SK-N-SH treated with all-trans-retinoic acid at 6 μM for 48 hours (cell line): ENCODE results near the gene SRMS.

ENCODE experiments used
- ATAC-seq: fragments of 200-7000 bp; cut with Tn5 transposase; 3 replicates; pipeline ENCODE4 v1.9.1; 2020; ENCODE audit warnings: mild to moderate bottlenecking, moderate library complexity
- ARNTL ChIP-seq: fragments of 450-650 bp; formaldehyde crosslinking; IDR thresholded peaks from 2 replicates; pipeline ENCODE4 v1.5.0; 2020; ENCODE audit warnings: low read depth, mild to moderate bottlenecking, moderate library complexity, borderline replicate concordance
- BACH2 ChIP-seq: fragments of 250-450 bp; sonication (Bioruptor Pico); IDR thresholded peaks from 2 replicates; pipeline ENCODE4 v1.9.0; 2021; ENCODE audit warnings: mild to moderate bottlenecking, borderline replicate concordance
- ESRRG ChIP-seq: fragments of 250-450 bp; sonication (Bioruptor Pico); IDR thresholded peaks from 2 replicates; pipeline ENCODE4 v1.6.1; 2021; ENCODE audit warnings: mild to moderate bottlenecking
- GLIS3 ChIP-seq: fragments of 250-450 bp; sonication (Bioruptor Pico); IDR thresholded peaks from 2 replicates; pipeline ENCODE4 v1.5.0; 2020; ENCODE audit warnings: mild to moderate bottlenecking, moderate library complexity
- ISL1 ChIP-seq: fragments of 250-450 bp; sonication (Bioruptor Pico); IDR thresholded peaks from 2 replicates; pipeline ENCODE4 v2.1.2; 2022; ENCODE audit warnings: mild to moderate bottlenecking, moderate library complexity
- OSR1 ChIP-seq: fragments of 250-450 bp; sonication (Bioruptor Pico); IDR thresholded peaks from 2 replicates; pipeline ENCODE4 v1.8.0; 2022; ENCODE audit warnings: moderate library complexity, mild to moderate bottlenecking, inconsistent platforms
- PATZ1 ChIP-seq: fragments of 250-450 bp; sonication (Bioruptor Pico); IDR thresholded peaks from 2 replicates; pipeline ENCODE4 v1.8.0; 2020; ENCODE audit warnings: mild to moderate bottlenecking, moderate library complexity, borderline replicate concordance
- POU6F1 ChIP-seq: fragments of 250-450 bp; sonication (Bioruptor Pico); IDR thresholded peaks from 2 replicates; pipeline ENCODE4 v1.8.0; 2021; ENCODE audit warnings: low read depth, mild to moderate bottlenecking, moderate library complexity, borderline replicate concordance
- PPARA ChIP-seq: fragments of 250-450 bp; sonication (Bioruptor Pico); IDR thresholded peaks from 2 replicates; pipeline ENCODE4 v1.5.0; 2020; ENCODE audit warnings: mild to moderate bottlenecking, borderline replicate concordance
- RARB ChIP-seq: fragments of 250-450 bp; sonication (Bioruptor Pico); IDR thresholded peaks from 2 replicates; pipeline ENCODE4 v1.8.0; 2021; ENCODE audit warnings: mild to moderate bottlenecking, moderate library complexity
- SNAI2 ChIP-seq: fragments of 250-450 bp; sonication (Bioruptor Pico); IDR thresholded peaks from 2 replicates; pipeline ENCODE4 v1.5.0; 2020; ENCODE audit warnings: mild to moderate bottlenecking, moderate library complexity
- TCF4 ChIP-seq: fragments of 250-450 bp; sonication (Bioruptor Pico); IDR thresholded peaks from 2 replicates; pipeline ENCODE4 v1.8.0; 2021; ENCODE audit warnings: mild to moderate bottlenecking, moderate library complexity, borderline replicate concordance
- TOX ChIP-seq: fragments of 250-450 bp; sonication (Bioruptor Pico); IDR thresholded peaks from 2 replicates; pipeline ENCODE4 v1.8.0; 2021; ENCODE audit warnings: mild to moderate bottlenecking, moderate library complexity, borderline replicate concordance
- TSHZ2 ChIP-seq: fragments of 250-450 bp; sonication (Bioruptor Pico); IDR thresholded peaks from 2 replicates; pipeline ENCODE4 v1.5.0; 2020; ENCODE audit warnings: mild to moderate bottlenecking, moderate library complexity
- ZC3H10 ChIP-seq: fragments of 250-450 bp; sonication (Bioruptor Pico); IDR thresholded peaks from 2 replicates; pipeline ENCODE4 v1.5.1; 2021; ENCODE audit warnings: mild to moderate bottlenecking, moderate library complexity
- ZFP3 ChIP-seq: fragments of 250-450 bp; sonication (Bioruptor Pico); IDR thresholded peaks from 2 replicates; pipeline ENCODE4 v1.5.0; 2020; ENCODE audit warnings: mild to moderate bottlenecking, moderate library complexity
- ZFP30 ChIP-seq: fragments of 450-650 bp; formaldehyde crosslinking; IDR thresholded peaks from 2 replicates; pipeline ENCODE4 v1.5.0; 2022; ENCODE audit warnings: mild to moderate bottlenecking, moderate library complexity
- ZNF565 ChIP-seq: fragments of 450-650 bp; formaldehyde crosslinking; conservative IDR thresholded peaks from 2 replicates; pipeline ENCODE4 v1.5.0; 2020; ENCODE audit warnings: low read depth, mild to moderate bottlenecking, moderate library complexity
- ZNF8 ChIP-seq: fragments of 450-650 bp; formaldehyde crosslinking; IDR thresholded peaks from 2 replicates; pipeline ENCODE4 v1.5.0; 2020; ENCODE audit warnings: mild to moderate bottlenecking, moderate library complexity
- TF ChIP-seq, protein P1 (sequence below): fragments of 250-450 bp; sonication (Bioruptor Pico); IDR thresholded peaks from 2 replicates; pipeline ENCODE4 v1.5.1; 2020; ENCODE audit warnings: low read depth, mild to moderate bottlenecking, moderate library complexity
- TF ChIP-seq, protein P2 (sequence below): fragments of 250-450 bp; sonication (Bioruptor Pico); IDR thresholded peaks from 2 replicates; pipeline ENCODE4 v1.5.1; 2021; ENCODE audit warnings: mild to moderate bottlenecking, moderate library complexity

SRMS gene

GRCh38 chr20:63549019-63549418, 1.5 kb upstream of the SRMS start:
- no peak for ATAC-seq

GRCh38 chr20:63548542-63548941, 993 bp upstream of the SRMS start:
- no peak for TF ChIP-seq GLIS3
- TF ChIP-seq RARB (CRISPR knock-in tag): no peak
- no peak for TF ChIP-seq PPARA (CRISPR knock-in tag)
- no peak for TF ChIP-seq ZFP30 (CRISPR knock-in tag)
- no peak for ATAC-seq

More at GRCh38 chr20:63549019-63549418, 1.5 kb upstream of the SRMS start:
- TF ChIP-seq TOX (CRISPR knock-in tag) (no peak), ZC3H10 (CRISPR knock-in tag) (no peak), BACH2 (CRISPR knock-in tag) (no peak), ESRRG (CRISPR knock-in tag) (no peak), PATZ1 (CRISPR knock-in tag) (no peak), ZFP3 (CRISPR knock-in tag) (no peak), POU6F1 (CRISPR knock-in tag) (no peak), SNAI2 (CRISPR knock-in tag) (no peak), ISL1 (CRISPR knock-in tag) (no peak), TCF4 (no peak), OSR1 (CRISPR knock-in tag) (no peak), ARNTL (CRISPR knock-in tag) (no peak), GLIS3 (no peak), TSHZ2 (CRISPR knock-in tag) (no peak), ZNF8 (CRISPR knock-in tag) (no peak), PPARA (CRISPR knock-in tag) (no peak), RARB (CRISPR knock-in tag) (no peak), ZNF565 (no peak)
- TF ChIP-seq, protein P1, sequence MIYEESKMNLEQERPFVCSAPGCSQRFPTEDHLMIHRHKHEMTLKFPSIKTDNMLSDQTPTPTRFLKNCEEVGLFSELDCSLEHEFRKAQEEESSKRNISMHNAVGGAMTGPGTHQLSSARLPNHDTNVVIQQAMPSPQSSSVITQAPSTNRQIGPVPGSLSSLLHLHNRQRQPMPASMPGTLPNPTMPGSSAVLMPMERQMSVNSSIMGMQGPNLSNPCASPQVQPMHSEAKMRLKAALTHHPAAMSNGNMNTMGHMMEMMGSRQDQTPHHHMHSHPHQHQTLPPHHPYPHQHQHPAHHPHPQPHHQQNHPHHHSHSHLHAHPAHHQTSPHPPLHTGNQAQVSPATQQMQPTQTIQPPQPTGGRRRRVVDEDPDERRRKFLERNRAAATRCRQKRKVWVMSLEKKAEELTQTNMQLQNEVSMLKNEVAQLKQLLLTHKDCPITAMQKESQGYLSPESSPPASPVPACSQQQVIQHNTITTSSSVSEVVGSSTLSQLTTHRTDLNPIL (CRISPR knock-in tag): no peak
- TF ChIP-seq, protein P2, sequence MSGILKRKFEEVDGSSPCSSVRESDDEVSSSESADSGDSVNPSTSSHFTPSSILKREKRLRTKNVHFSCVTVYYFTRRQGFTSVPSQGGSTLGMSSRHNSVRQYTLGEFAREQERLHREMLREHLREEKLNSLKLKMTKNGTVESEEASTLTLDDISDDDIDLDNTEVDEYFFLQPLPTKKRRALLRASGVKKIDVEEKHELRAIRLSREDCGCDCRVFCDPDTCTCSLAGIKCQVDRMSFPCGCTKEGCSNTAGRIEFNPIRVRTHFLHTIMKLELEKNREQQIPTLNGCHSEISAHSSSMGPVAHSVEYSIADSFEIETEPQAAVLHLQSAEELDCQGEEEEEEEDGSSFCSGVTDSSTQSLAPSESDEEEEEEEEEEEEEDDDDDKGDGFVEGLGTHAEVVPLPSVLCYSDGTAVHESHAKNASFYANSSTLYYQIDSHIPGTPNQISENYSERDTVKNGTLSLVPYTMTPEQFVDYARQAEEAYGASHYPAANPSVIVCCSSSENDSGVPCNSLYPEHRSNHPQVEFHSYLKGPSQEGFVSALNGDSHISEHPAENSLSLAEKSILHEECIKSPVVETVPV (CRISPR knock-in tag): no peak
- TF ChIP-seq, all 23 proteins: peak for 0

- ATAC-seq: no peak
- no peak for TF ChIP-seq POU6F1 (CRISPR knock-in tag)
- TF ChIP-seq TSHZ2 (CRISPR knock-in tag): no peak
- no peak for TF ChIP-seq ZNF8 (CRISPR knock-in tag)
- TF ChIP-seq TCF4: no peak
- TF ChIP-seq SNAI2 (CRISPR knock-in tag): no peak
- TF ChIP-seq ZFP30 (CRISPR knock-in tag): no peak
- no peak for TF ChIP-seq PATZ1 (CRISPR knock-in tag)
- no peak for TF ChIP-seq GLIS3
Observed at GRCh38 chr20:63546956-63547724, 409 bp downstream of the SRMS start.
